ENCODE data around the gene CDIPT. TPM values are rescaled to one million over a fixed set of nuclear protein-coding genes. Genes with fewer than 3 reads are reported as not detected.

Gene CDIPT
- total RNA-seq, 2 donors from 2014 or later, result 76.5 to 79.9 TPM

DNA sequence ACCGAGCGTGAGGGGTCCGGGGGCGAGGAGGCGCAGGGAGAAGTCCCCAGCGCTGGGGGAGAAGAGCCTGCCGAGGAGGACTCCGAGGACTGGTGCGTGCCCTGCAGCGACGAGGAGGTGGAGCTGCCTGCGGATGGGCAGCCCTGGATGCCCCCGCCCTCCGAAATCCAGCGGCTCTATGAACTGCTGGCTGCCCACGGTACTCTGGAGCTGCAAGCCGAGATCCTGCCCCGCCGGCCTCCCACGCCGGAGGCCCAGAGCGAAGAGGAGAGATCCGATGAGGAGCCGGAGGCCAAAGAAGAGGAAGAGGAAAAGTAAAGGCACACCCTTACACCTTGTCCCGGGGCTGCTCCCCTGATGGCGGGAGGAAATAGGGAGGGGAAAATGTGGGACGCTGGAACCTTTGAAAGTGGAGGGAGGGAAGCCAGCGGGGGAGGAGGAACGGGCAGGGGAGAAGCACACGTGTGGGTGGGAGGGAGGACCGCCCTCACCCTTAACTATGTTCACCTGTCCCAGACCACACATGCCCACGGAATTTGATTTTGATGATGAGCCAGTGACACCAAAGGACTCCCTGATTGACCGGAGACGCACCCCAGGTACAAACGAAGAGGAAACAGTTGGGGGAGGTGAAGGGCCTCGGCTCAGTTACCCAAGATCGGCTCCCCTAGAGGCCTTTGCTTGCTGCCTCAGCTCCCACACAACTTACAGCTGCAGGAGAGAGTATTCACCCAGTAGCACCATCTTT, 46.2 kb downstream of the CDIPT start:
- 1% methylated on average over 21 to 37 of the region's 37 CpGs for WGBS, 2 donors
- ATAC-seq (peak; percentile 32), DNase-seq (peak; percentile 64 to 75 (median 74))
- Histone ChIP-seq H3K27ac (peak overlapping the region; percentile 85 to 97 (median 96)), H3K4me3 (peak overlapping the region; percentile 71 to 76), H3K36me3 (replicated peaks in 1 of 2; ENCODE audit: insufficient read depth in 1 of 2, low read depth in 2 of 2) (no peaks in the 10 kb centered on the region), H3K4me1 (peaks cover 60% of the 10 kb centered on the region), H3K9me3 (no peaks in the 10 kb centered on the region), H3K27me3 (no peaks in the 10 kb centered on the region)
- TF ChIP-seq, protein P1, sequence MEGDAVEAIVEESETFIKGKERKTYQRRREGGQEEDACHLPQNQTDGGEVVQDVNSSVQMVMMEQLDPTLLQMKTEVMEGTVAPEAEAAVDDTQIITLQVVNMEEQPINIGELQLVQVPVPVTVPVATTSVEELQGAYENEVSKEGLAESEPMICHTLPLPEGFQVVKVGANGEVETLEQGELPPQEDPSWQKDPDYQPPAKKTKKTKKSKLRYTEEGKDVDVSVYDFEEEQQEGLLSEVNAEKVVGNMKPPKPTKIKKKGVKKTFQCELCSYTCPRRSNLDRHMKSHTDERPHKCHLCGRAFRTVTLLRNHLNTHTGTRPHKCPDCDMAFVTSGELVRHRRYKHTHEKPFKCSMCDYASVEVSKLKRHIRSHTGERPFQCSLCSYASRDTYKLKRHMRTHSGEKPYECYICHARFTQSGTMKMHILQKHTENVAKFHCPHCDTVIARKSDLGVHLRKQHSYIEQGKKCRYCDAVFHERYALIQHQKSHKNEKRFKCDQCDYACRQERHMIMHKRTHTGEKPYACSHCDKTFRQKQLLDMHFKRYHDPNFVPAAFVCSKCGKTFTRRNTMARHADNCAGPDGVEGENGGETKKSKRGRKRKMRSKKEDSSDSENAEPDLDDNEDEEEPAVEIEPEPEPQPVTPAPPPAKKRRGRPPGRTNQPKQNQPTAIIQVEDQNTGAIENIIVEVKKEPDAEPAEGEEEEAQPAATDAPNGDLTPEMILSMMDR (IDR thresholded peaks at IDR 0.05), result peak in 1 of 7 experiments; percentile 14
- TF ChIP-seq POLR2A (IDR thresholded peaks at IDR 0.05), result no peak
- intact Hi-C loops (cut with DNase I), result no loop called here

- H3K4me1 ChIP-seq, result peaks cover 60% of the 10 kb centered on the region
- H3K36me3 ChIP-seq (replicated peaks in 1 of 2; ENCODE audit: insufficient read depth in 1 of 2, low read depth in 2 of 2), result no peaks in the 10 kb centered on the region
- DNase-seq, result peak; percentile 99
- peak within 1 kb of the TSS; percentile 71 to 76 for H3K4me3 ChIP-seq
- no peaks in the 10 kb centered on the region for H3K9me3 ChIP-seq
- H3K27ac ChIP-seq, result peak within 1 kb of the TSS; percentile 85 to 97 (median 96)
- ATAC-seq, result peak; percentile 82
- TF ChIP-seq, protein P1 (IDR thresholded peaks at IDR 0.05), result peak; percentile 80 to 93 (median 89)
- peak; percentile 49 to 87 (median 85) for TF ChIP-seq POLR2A (IDR thresholded peaks at IDR 0.05)
- intact Hi-C loops (cut with DNase I), result no loop called here
- H3K27me3 ChIP-seq, result no peaks in the 10 kb centered on the region
- WGBS, 2 donors, result 0 to 1% methylated on average over 32 to 70 of the region's 70 CpGs
These were observed 47.0 kb downstream of the CDIPT start, which contains the start of gene PAGR1 for GRCh38 chr16:29815793-29816693. TSS of gene PAGR1 (plus strand) at chr16:29816152. CDS start at chr16:29816526, 374 bp downstream.

GRCh38 chr16:29815032-29815721, 47.8 kb downstream of the CDIPT start:
- Histone ChIP-seq H3K4me3 (no peak overlapping the region), H3K4me1 (peaks cover 65% of the 10 kb centered on the region), H3K27ac (peak overlapping the region in 3 of 4 donors; percentile 85 to 97 (median 97)), H3K36me3 (replicated peaks in 1 of 2; ENCODE audit: insufficient read depth in 1 of 2, low read depth in 2 of 2) (no peaks in the 10 kb centered on the region), H3K27me3 (no peaks in the 10 kb centered on the region), H3K9me3 (no peaks in the 10 kb centered on the region)
- 11 to 16% methylated on average over 35 to 39 of the region's 39 CpGs for WGBS, 2 donors
- intact Hi-C loops (cut with DNase I), result no loop called here
- ATAC-seq (no peak), DNase-seq (peak in 2 of 4 donors; percentile 38 to 47)
- TF ChIP-seq, protein P1 (IDR thresholded peaks at IDR 0.05), result no peak
- no peak for TF ChIP-seq POLR2A (IDR thresholded peaks at IDR 0.05)

DNA sequence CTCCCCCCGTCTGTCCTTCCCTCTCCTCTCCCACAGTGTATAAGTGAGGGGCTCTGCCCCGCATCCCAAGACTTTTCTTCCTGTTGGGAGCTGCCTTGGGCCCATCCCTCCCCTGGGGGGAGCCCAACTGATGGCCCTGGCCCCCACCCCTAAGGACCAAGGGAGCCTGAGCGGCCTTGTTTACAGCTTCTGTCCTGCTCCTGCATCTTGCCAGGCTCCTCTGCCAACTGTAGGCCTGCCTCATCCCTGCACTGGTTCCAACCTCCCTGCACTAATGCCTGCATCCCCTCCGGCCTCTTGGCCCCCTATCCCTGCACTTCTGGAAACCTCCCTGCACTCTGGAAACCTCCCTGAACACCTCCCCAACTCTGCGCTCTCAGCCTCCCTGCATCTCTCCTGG, 48.4 kb downstream of the CDIPT start:
- WGBS, 2 donors, result 93 to 98% methylated on average over 5 of the region's 5 CpGs
- H3K27me3 ChIP-seq, result no peaks in the 10 kb centered on the region
- ATAC-seq, result no peak
- H3K27ac ChIP-seq, result no peak overlapping the region
- no peak for DNase-seq
- TF ChIP-seq POLR2A (IDR thresholded peaks at IDR 0.05), result no peak
- TF ChIP-seq, protein P1 (IDR thresholded peaks at IDR 0.05), result no peak
- H3K4me1 ChIP-seq, result peaks cover 65% of the 10 kb centered on the region
- intact Hi-C loops (cut with DNase I), result no loop called here
- H3K9me3 ChIP-seq, result no peaks in the 10 kb centered on the region
- H3K4me3 ChIP-seq, result no peak overlapping the region
- H3K36me3 ChIP-seq (replicated peaks in 1 of 2; ENCODE audit: insufficient read depth in 1 of 2, low read depth in 2 of 2), result no peaks in the 10 kb centered on the region
